ENCODE results near the gene ITSN2.
"Not testable (repeated sequence)": the region's sequence is repeated elsewhere in the genome, so short reads cannot be mapped to it uniquely, and the experiment has no call there.

The ITSN2 gene

GRCh38 chr2:24211408-24211807 is 148.9 kb downstream of the ITSN2 start:
- DNase-seq (ENCODE audit: low spot score), result no peak

GRCh38 chr2:24210723-24211122 is 149.6 kb downstream of the ITSN2 start:
- no peak for DNase-seq (ENCODE audit: low spot score)

GRCh38 chr2:24210106-24210455 is 150.3 kb downstream of the ITSN2 start:
- DNase-seq (ENCODE audit: low spot score), result no peak

GRCh38 chr2:24209389-24210105 is 150.8 kb downstream of the ITSN2 start:
- DNase-seq (ENCODE audit: low spot score), result no peak

- DNase-seq (ENCODE audit: low spot score), result no peak
Observed at GRCh38 chr2:24208490-24208889, 151.8 kb downstream of the ITSN2 start.

- no peak for DNase-seq (ENCODE audit: low spot score)
Observed at GRCh38 chr2:24207359-24207758, 153.0 kb downstream of the ITSN2 start.

GRCh38 chr2:24206714-24207113 is 153.6 kb downstream of the ITSN2 start:
- DNase-seq (ENCODE audit: low spot score), result no peak

- DNase-seq (ENCODE audit: low spot score), result no peak
Observed at GRCh38 chr2:24206242-24206641, 154.1 kb downstream of the ITSN2 start.

- no peak for DNase-seq (ENCODE audit: low spot score)
Observed at GRCh38 chr2:24205131-24205530, 155.2 kb downstream of the ITSN2 start.

- no peak for DNase-seq (ENCODE audit: low spot score)
Observed at GRCh38 chr2:24204505-24204904, 155.8 kb downstream of the ITSN2 start.

GRCh38 chr2:24203787-24204150 is 156.6 kb downstream of the ITSN2 start:
- peak; percentile 26 for DNase-seq (ENCODE audit: low spot score)

GRCh38 chr2:24203029-24203786 is 157.1 kb downstream of the ITSN2 start:
- DNase-seq (ENCODE audit: low spot score), result no peak

GRCh38 chr2:24200799-24201198 is 159.5 kb downstream of the ITSN2 start:
- DNase-seq (ENCODE audit: low spot score), result no peak

- DNase-seq (ENCODE audit: low spot score), result peak; percentile 20
Observed at GRCh38 chr2:24199968-24200590, 160.3 kb downstream of the ITSN2 start.

GRCh38 chr2:24197213-24197612 is 163.1 kb downstream of the ITSN2 start:
- not testable (repeated sequence) for DNase-seq (ENCODE audit: low spot score)

- DNase-seq (ENCODE audit: low spot score), result no peak
Observed at GRCh38 chr2:24191848-24192247, 168.5 kb downstream of the ITSN2 start.

GRCh38 chr2:24191156-24191555 is 169.2 kb downstream of the ITSN2 start:
- DNase-seq (ENCODE audit: low spot score), result no peak

- DNase-seq (ENCODE audit: low spot score), result no peak
Observed at GRCh38 chr2:24190503-24190902, 169.8 kb downstream of the ITSN2 start.

- DNase-seq (ENCODE audit: low spot score), result no peak
Observed at GRCh38 chr2:24189551-24189950, 170.8 kb downstream of the ITSN2 start.

GRCh38 chr2:24183366-24184069 is 176.8 kb downstream of the ITSN2 start:
- no peak for DNase-seq (ENCODE audit: low spot score)

GRCh38 chr2:24182507-24182906 is 177.8 kb downstream of the ITSN2 start:
- no peak for DNase-seq (ENCODE audit: low spot score)

GRCh38 chr2:24181849-24182248 is 178.5 kb downstream of the ITSN2 start:
- DNase-seq (ENCODE audit: low spot score), result no peak

GRCh38 chr2:24179683-24180082 is 180.7 kb downstream of the ITSN2 start:
- no peak for DNase-seq (ENCODE audit: low spot score)
